ENCODE data around the gene KCTD16.

Gene KCTD16

DNA sequence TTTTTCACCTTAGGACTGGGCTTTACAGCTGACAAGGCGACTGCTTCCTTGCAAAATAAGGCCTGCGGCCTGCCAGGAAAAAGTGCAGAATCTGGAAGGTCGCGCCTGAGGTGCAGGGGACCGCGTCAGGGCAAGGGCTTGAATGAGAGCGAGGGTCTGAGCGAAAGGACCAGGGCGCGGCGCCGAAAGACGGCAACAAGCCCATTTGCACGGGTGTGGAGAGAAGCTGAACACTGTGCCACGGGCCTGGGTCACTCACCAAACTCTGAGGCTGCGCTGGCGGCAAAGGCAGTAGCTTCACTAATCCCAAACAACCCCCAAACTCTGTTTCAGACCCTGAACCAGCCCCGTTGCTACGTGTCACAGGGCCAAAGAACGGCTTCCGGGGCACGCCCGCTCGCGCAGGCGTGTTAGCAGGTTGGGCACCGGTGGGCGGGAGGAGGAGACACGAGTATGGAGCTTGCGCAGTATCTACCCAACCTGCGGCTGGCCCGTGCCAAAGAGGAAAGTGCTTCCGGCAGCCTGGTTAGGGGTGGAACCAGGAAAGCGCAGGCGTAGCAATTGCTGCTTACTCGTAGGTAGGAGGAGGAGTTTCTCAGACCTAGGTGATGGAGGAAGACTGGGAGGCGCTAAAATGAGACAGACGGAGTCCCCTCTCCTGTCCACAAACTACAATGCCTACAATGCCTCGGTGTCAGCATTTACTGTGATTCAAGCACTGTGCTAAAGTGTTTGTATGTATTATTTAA, at the start of gene KCTD16, which contains the start of gene YIPF5:
Gene KCTD16 (plus strand): TSS at position 598 of the 749 bp plus-strand sequence.
Gene YIPF5 (minus strand): TSS at position 384 of the 749 bp plus-strand sequence. CDS start 704 bp downstream, outside the sequence.
- DNase-seq, result peak; percentile 41

DNA sequence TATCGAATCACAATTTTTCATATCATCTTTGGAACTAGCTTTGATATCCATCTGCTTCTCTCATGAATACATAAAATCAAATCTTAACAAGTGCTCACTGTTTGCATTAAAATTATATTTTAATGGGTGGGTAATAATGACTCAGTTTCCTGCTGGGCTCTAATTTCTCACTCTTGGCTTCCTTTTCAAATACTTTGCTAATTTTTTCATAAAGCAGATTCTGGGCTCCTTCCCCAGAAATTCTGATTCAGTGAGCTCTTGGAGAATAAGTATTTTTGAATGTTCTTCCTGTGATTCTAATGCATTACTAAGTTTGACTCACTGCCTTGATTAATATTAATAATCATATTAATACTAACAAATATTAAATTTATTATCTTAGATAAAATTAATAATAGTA, 49.1 kb upstream of the KCTD16 start:
- no peak for DNase-seq

DNA sequence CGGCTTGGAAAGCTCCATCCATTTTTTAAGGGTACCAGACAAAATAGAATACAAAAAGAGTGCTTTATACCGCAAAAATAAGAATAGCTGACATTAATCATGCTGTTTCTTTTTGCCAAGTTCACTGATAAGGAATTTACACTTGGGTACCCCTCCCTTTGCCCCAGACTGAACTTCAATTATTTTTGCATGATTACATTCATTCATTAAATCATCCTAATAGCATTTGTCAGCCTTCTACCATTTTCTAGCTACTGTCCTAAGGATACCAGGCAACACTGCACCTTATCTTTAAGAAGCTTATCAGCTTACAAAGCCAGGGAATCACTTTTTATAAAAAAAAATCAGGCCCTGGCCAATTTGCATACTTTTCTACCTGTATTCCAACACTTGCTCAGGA, 48.6 kb upstream of the KCTD16 start:
- DNase-seq, result no peak

DNA sequence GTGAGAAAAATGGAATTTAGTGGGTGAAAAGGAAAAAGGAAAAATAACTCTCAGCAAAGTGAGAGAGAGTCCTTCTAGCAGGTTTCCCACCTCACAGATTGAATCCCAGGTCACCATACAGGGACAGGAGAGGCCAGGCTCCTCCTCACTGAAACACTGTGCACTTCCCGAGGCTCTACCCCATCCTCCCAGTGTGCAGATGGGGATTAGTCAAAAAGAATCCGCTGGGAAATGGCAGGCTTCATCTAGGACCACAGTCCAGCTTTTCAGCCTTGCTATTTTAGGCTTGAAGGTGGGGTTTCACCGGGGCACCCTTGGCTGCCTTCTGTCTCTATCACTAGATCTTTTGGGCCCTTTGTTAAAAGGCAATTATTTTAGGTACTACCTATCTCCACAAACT, 48.0 kb upstream of the KCTD16 start:
- no peak for DNase-seq

DNA sequence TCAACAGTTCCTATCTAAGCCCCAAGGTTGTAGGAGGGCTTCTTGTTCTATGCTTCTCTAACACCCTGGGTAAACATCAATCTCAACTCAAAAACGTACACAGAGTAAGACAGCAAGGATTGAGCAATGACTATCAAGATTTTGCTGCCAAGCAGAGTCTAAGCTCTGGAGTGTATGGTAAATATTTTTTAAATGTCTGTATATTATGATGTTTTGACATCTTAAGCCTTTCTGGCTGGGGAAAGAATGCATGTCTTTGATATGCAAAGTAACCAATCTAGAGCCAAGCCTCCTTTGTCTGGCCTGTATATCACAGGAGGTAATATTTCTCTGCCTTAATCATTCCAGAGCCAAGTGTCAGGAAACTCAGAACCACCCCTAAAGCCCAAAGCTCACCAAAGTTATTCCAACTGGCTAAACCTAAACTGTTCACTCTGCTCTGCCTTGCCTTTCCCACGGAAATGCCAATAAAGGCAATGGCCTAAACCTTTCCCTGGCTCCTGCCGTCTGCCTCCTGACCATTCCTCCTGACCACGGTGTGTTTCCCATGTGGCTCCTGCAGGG, 45.4 kb upstream of the KCTD16 start:
- no peak for DNase-seq

DNA sequence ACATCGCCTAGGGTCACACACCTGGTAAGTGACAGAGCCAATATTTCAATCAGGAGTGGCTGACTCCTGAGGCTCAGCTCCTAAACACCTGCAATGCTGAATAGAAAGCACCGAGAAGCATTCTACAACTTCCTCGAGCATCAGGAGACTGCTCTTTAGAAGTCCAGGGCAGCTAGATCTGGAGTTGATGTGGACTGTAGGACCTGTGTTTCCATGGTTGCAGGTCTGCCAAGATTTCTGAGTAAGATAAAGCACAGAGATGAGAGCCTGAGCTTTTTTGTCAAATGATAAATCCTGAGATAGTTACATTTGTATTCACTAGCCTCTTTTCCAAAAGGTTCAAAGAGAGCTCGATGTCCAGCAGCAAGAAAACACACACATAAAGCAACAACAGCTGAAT, 44.0 kb upstream of the KCTD16 start:
- no peak for DNase-seq

DNA sequence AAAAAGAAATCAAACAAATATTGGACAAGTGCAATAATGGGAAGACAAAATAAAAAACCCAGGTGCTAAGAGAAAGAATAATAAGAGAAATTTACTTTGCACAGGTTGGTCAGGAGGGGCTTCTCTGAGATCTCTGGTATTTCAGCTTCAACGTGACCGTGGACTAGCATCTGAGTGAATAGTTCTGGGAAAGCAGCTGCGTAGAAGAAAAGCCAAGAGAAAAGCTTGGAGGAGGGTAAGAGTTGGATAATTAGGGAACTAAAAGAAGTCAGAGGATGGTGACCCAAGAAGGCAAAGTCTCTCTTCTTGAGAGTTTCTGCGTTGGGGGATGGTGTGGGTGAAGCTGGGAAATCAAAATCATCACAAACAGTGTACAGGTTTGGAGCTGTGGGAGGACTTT, 41.8 kb upstream of the KCTD16 start:
- DNase-seq, result no peak

DNA sequence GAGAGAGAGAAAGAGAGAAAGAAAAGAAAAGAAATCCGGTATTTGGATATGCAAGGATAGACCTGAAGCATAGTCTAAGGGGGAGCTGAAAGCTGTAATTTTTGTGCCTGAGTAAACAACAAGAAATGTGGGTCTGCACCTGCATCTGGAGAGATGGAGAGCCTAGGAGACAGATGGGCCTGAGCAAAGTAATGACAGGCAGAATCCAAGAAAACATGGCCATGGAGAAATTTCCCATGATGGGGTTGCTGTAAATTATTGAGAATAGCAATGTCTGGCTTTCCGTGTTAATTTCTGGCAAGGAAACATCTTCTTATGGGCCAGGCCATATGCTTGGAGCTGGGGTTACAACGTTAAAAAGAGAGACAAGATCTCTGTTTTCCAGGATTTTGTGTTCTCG, 40.4 kb upstream of the KCTD16 start:
- DNase-seq, result no peak

DNA sequence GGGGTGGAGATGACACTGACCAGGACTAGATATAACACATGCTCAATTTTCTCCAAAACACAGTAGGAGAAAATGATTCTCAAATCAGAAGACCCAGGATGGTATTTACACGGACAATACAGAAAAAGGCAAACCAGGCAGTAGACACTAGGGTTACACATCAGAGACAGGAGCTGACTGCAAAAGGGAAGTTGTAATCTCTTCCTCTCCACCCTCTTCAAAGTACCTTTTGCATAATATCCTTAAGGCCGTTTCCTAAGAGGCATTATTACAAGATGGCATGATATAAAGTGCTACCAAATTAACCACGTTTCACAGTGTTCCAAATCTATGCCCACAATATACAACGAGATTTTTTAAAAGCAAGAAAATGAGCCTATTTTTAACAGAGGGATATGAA, 39.4 kb upstream of the KCTD16 start:
- no peak for DNase-seq

DNA sequence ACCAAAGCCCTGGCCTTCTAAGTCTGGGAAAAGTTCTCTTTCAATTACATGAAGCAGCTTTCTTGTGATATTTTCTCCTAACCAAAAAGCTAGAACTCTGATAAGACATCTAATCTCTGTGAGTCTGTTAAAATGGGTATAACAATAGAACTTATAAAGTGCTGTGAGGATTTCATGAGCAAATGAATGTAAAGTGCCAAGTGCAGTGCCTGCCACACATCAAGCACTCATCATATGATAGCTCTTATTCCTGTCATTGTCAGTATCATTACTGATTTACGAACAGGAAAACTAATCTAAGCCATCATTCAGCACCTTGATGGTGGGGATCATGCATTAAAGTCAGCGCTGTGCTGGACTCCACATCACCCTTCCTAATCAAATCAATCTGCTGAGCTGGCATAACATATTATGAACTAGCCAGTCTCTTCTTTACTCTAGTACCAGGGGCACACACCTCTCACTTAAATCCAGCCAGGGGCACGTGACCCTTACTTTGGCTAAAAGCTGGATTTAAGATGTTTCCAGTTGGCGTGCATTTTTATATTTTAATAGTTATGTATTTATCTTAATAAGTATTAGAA, 37.5 kb upstream of the KCTD16 start:
- DNase-seq, result no peak

DNA sequence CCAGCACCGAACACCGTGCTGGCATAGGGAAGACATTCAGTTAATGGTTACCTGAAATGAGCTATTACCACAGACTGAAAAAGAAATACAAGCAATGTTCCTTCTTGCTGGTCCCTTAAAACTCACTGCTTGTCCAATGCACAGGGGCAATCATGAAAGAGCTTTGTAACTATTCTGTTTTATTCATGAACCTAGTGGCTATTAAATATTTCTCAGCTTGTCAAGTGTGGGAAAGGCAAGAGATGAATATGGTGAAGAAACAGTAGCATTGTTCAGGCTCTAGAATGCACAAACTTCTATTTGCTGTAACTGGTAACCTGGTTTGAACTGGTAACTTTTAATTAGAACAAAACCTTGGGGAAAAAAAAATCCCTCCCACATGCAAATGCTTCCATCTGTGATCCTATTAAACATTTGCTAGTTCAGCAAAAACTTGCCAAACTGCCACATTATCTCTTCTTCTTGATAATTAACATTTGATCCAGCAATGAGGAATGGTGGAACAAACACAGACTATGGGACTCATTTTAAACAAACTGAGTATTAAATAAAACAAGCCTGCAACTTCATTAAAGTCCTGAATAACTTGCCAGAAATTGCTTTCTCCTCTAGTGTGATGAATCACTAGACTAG, 36.4 kb upstream of the KCTD16 start:
- no peak for DNase-seq

DNA sequence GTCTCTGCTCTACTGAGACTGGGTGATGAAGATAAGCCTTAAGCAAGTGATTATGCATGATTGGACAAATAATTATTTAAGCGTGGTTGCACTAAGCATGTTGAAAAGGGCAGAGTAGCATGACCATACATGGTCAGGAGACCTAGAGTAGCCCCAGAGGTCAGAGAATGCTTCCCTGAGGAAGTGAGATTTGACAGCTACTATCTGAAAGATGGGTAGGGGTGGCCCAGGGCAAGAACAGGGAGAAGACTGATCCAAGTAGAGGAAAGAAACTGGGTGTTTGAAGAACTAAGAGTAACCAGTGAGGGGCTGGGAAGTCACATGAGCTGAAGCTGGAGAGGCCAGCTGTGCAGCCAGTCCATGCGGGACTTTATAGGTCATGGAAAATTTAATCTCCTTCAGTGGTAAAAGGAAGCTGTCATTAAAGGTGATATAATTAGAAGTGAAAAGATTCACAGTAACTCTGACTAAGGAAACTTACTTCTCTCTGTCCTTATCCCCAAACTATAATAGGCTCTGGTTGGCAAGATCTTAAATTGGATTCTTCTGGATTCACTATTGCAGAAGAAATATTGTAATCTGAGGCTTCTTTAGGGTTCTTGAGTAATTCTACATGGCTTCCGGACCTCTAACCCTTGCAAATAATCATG, 35.4 kb upstream of the KCTD16 start:
- DNase-seq, result no peak

DNA sequence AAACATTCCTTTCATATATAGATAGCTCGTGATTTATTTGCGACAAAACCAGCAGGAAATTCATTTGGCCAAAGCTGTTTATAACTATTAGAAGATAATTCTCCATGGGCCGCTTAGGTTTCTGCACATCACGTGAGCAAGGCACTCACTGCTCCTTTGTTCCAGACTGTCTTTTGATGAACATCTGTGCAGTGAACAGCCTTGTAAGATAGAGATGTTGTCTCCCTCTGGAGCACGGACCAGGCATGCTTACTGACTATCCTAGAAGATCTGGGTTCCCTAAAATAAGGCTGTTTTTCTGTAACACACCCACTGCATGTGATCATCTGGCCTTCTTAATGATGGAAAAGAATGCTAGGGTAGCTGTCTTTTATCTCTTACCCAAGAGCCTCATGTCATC, 31.1 kb upstream of the KCTD16 start:
- DNase-seq, result no peak

DNA sequence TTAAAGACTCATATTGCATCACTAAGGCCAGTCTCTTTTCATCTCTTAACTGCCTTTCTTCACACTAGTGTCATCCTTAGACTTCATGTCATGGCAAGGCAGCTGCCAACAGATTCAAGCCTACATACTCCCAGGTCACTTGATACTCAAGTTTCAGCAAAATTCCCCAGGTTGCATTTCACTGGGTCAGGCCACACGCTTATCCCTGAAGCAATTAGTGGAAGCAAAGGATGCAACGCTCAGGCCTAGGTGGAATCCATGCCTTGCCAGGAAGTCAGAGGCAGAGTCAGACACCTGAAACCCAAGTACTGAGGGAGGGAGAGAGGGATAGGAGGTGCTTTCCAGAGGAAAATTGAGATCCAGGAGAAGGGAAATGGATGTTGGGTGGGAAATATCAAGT, 29.1 kb upstream of the KCTD16 start:
- DNase-seq, result no peak

DNA sequence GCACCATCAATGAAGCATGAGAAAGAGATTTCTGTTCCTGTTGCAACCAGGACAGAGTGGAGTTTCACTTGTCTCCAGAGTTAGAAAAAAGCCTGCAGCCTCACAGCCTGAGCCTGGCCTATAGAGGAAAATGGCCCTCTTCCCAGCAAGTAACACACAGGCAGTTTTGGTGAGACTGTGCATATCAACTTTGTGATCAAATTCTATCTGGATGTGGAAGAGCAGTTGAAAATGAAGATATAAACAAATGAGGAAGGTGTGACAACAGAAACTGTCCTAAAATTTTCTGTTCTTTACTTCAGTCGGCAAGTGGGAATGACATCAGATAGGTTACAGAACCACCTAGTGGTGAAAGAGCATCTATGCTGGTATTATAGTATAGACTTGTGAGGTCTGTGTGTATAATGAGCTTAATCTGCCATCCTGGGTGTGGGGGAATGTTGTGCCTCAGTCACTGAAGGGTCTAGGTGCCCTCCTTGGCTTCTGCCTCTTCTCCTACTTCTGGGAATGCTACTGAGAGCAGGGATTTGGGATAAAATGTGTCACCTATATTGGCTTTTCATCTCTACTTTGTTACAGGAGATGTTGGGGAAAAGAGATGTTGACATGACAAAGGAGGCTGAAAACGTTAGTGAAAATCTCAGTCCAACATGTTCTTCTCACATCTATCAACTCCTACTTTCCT, 28.4 kb upstream of the KCTD16 start:
- DNase-seq, result no peak

DNA sequence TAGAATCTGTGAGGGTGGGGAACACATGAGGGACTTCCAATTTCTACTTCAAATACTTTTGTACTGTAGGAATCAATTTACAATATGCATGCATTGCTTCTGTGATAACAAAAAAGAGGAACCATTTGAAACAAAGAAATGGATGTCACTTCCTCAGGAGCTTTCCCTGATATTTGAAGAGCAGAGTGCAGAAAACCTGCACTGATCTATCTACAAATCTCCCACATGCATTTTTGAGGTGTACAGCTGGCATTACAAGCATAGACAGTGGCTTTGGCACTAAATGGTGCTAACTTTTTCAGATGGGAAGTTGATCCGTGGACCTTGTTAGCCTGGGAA, 27.9 kb upstream of the KCTD16 start:
- no peak for DNase-seq

DNA sequence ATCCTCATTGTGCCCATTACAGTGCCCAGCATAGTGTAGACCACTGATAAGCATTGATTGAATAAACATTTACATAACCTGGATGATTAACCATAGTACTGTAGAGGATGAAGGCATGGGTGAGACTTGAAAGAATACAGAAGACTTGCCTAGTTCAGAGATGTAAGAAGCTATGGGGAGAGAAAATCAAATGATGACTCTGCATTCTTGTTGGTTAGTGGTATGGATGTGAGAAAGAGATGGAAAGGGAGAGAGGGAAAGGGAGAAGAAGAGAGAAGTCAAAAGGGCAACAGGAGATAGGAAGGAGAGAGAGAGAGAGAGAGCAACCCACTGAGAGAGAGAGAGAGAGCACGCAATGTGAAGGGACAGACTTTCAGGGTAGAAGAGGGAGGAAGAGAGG, 27.0 kb upstream of the KCTD16 start:
- DNase-seq, result no peak

DNA sequence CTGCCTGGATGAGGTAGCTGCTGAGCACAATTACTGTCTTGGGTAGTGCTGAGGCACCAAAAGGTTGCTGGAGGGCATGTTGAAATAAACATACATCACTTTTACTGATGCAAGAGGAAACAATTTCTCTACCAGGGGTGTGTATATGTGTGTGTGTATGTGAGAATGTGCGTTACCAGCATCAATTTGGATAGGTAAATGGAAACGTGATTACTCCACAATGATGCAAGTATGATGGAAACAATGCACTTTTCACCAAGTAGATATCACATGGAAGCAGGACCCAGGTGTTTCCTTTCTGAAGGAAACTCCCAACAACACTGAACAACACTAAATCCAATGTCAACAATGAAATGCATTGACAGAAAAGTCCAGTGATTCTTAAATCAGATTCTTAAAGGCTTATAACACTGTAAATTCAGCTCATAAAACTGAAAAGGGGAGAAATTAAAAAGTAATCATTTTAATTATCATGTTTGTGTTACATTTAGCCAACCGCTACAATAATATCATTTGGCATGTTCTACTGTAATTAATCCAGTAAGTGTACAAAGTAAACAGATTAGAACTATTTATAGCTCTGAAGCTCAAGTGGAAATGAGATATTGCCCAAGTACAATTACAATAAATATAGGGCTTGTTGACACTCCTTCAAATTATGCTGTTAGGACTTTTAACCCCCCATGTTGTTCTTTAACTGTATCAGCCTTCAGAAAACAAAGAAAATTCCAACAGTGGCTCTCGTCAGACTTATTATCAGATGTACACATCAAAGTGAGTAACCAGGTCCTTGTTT, 25.5 kb upstream of the KCTD16 start:
- no peak for DNase-seq

DNA sequence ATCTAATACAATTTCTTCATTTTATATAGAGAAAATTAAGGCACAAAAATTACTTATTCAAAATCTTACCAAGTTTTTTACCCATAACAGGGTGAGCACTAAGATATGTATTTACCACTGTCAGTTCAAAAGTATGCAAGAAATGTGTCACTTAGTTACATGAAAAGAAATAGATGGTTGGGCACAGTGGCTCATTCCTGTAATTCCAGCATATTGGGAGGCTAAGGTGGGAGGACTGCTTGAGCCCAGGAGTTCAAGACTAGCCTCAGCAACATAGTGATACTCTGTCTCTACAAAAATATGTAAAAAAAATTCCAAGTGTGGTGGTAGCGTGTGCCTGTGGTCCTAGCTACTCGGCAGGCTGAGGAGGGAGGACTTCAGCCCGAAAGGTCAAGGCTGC, 19.6 kb upstream of the KCTD16 start:
- DNase-seq, result no peak

DNA sequence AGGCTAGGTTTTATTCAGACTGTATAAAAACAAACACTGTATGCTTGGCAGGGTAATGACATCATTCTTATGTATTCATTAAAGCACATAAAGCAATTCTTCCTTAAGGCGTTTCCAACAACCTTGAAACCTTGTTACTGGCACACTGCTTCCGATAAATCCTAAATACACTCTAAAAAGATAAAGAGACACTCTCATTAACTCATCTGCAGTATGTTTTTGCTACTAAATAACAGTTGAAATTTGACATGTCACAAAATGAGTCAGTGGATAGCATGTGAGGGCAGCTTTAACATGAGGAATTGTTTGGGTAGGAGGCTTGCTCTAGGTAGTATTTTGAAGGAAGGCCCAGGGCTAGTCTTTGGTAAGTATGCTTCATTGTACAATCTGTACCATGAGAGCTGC, 13.9 kb upstream of the KCTD16 start:
- no peak for DNase-seq

DNA sequence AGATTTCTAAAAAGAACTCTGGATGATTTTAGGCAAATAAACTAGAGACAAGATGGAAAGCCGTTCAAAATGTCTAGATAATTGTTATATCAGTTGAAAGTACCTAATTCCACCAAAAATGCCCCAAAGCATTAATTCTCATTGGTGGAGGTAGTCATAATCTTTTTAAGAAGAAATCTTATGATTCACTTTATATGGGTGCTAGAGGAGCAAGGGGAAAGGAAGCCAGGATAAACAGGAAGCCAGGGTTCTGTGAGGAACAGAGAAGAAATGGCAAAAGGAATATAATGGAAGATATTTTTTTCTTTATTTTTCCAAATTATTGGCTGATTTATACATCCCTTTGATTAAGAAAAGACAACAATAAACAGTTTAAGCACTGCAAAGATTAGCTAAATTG, 8.0 kb upstream of the KCTD16 start:
- no peak for DNase-seq

DNA sequence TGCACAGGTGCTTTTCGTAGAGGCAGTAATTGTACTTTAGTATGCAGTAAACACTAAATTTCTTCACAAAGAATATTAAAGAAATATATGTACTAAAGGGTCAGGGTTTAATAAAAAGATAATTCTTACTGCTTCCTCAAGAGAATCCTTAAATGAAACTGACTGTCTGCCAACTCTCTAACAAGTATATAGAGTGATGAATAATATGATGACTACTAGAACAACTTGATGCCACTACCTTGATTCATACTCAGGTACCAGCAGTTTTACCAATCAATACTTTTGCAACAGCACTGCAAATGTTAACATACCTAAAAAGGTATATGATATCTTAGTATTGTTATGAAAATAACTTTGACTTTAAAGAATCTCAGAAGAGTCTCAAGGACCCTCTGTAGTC, 4.0 kb upstream of the KCTD16 start:
- no peak for DNase-seq

Data from 8988T (cell line).